ENCODE data around the gene TLL1. TPM values are rescaled to one million over a fixed set of nuclear protein-coding genes. Genes with fewer than 3 reads are reported as not detected.

Gene TLL1
- total RNA-seq, 1 experiment from 2014 or later: not detected

DNA sequence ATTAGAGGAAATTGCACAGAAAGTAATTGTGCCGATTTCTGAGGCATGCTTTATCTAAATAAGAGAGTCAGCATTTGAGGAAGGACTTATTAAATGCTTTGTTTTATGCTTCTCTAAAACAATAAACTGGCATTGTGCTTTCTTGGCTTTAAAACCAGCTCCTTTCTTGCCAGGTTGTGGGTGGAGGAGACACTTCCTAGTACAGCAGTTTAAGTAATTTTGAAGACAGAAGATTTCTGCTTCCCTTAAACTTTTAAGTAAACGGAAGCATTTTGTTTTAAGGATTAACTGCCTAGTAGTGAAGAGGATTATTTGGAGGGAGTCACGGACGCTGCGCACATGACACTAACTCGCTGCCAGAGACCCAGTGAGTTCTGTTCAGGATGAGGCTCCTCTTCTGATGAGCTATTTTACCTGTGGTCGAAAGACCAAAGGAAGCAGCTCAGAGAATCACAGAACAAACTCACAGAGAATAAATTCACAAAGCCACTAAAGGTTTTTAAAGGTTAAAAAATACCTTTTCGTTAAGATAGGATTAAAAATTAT lies 169.5 kb downstream of the TLL1 start:
- H3K4ac ChIP-seq (ENCODE audit: low read depth, low read length): no peak overlapping the region
- H3K9me3 ChIP-seq (ENCODE audit: control insufficient read depth, low read depth, low read length): no peaks in the 10 kb centered on the region
- H2BK120ac ChIP-seq (ENCODE audit: low read depth, low read length, poor library complexity, severe bottlenecking): no peak overlapping the region
- H3K4me2 ChIP-seq (ENCODE audit: insufficient read depth, insufficient read length, low read length): no peak overlapping the region
- no peak overlapping the region for H3K9ac ChIP-seq (ENCODE audit: extremely low read depth, insufficient read length, low read length)
- DNase-seq: no peak
- no peak overlapping the region for H3K56ac ChIP-seq (ENCODE audit: insufficient read length, low read depth, low read length)
- H3K14ac ChIP-seq (ENCODE audit: insufficient read depth, low read length): no peak overlapping the region
- no peak overlapping the region for H2AFZ ChIP-seq (ENCODE audit: low read length)
- no peak overlapping the region for H4K91ac ChIP-seq (ENCODE audit: insufficient read length, low read depth, low read length)
- H3K23ac ChIP-seq (ENCODE audit: insufficient read length, low read depth, low read length): no peak overlapping the region
- no peak overlapping the region for H3K4me3 Mint-ChIP-seq
- no peaks in the 10 kb centered on the region for H3K79me1 ChIP-seq (ENCODE audit: insufficient read depth, low read depth, low read length, poor library complexity, severe bottlenecking)
- H2BK20ac ChIP-seq (ENCODE audit: low read depth, low read length, poor library complexity, severe bottlenecking): no peak overlapping the region
- no peaks in the 10 kb centered on the region for H3K9me3 Mint-ChIP-seq
- no peak overlapping the region for H3K18ac ChIP-seq (ENCODE audit: insufficient read length, low read depth, low read length)
- H2BK15ac ChIP-seq (ENCODE audit: low read depth, low read length): no peak overlapping the region
- peaks cover 10 to 12% of the 10 kb centered on the region in 2 experiments for H3K4me1 Mint-ChIP-seq
- H3K27me3 ChIP-seq (ENCODE audit: insufficient read depth, low read length): no peaks in the 10 kb centered on the region
- H4K5ac ChIP-seq (ENCODE audit: insufficient read length, low read depth, low read length): no peak overlapping the region
- H3K27ac ChIP-seq (ENCODE audit: insufficient read length, low read depth, low read length): no peak overlapping the region
- WGBS (ENCODE audit: extremely low coverage, insufficient read length, low lambda C conversion rate): no CpG with 5 or more reads among the region's 8 CpGs
- H3T11ph ChIP-seq (ENCODE audit: low read length): no peak overlapping the region
- no peaks in the 10 kb centered on the region for H3K79me2 ChIP-seq (ENCODE audit: insufficient read depth, low read length)
- no peak overlapping the region for H2AK5ac ChIP-seq (ENCODE audit: insufficient read length, low read length)
- H2BK12ac ChIP-seq (ENCODE audit: insufficient read length, low read depth, low read length): no peak overlapping the region
- no peaks in the 10 kb centered on the region for H4K20me1 ChIP-seq (ENCODE audit: control insufficient read depth, insufficient read depth, insufficient read length)
- no peaks in the 10 kb centered on the region for H3K23me2 ChIP-seq (ENCODE audit: insufficient read length, low read depth, low read length, poor library complexity, severe bottlenecking)
- TF ChIP-seq, protein P1, sequence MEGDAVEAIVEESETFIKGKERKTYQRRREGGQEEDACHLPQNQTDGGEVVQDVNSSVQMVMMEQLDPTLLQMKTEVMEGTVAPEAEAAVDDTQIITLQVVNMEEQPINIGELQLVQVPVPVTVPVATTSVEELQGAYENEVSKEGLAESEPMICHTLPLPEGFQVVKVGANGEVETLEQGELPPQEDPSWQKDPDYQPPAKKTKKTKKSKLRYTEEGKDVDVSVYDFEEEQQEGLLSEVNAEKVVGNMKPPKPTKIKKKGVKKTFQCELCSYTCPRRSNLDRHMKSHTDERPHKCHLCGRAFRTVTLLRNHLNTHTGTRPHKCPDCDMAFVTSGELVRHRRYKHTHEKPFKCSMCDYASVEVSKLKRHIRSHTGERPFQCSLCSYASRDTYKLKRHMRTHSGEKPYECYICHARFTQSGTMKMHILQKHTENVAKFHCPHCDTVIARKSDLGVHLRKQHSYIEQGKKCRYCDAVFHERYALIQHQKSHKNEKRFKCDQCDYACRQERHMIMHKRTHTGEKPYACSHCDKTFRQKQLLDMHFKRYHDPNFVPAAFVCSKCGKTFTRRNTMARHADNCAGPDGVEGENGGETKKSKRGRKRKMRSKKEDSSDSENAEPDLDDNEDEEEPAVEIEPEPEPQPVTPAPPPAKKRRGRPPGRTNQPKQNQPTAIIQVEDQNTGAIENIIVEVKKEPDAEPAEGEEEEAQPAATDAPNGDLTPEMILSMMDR (conservative IDR thresholded peaks at IDR 0.05): no peak
- no peak overlapping the region for H2BK5ac ChIP-seq (ENCODE audit: insufficient read length, low read length)
- H3K36me3 Mint-ChIP-seq (ENCODE audit: insufficient read depth in 1 of 3, low read depth in 3 of 3): no peaks in the 10 kb centered on the region
- H3K27me3 Mint-ChIP-seq (ENCODE audit: low read depth): no peaks in the 10 kb centered on the region
- H4K8ac ChIP-seq (replicated peaks; ENCODE audit: insufficient read length, low read depth, low read length): no peak overlapping the region
- no peaks in the 10 kb centered on the region for H3K4me1 ChIP-seq (ENCODE audit: insufficient read depth, low read length)
- no peak overlapping the region for H3K27ac Mint-ChIP-seq
